Osteocyte (in vitro differentiated cells): Measurements from ENCODE around the gene SLC6A6. TPM values are rescaled to one million over a fixed set of nuclear protein-coding genes. Genes with fewer than 3 reads are reported as not detected.

Experiments
- DNase-seq: peaks from one replicate; pipeline ENCODE4 v3.0.0; 2021; ENCODE audit warnings: mixed read lengths; ENCODE audit not compliant: unreplicated experiment; ENCODE audit errors: extremely low spot score
- H3K27ac Mint-ChIP-seq: one replicate; pipeline ENCODE4 v1.8.0; 2021; ENCODE audit warnings: mild to moderate bottlenecking, mixed read lengths; ENCODE audit not compliant: unreplicated experiment
- H3K27me3 Mint-ChIP-seq: one replicate; pipeline ENCODE4 v1.8.0; 2021; ENCODE audit warnings: mixed read lengths; ENCODE audit not compliant: unreplicated experiment
- H3K36me3 Mint-ChIP-seq: one replicate; pipeline ENCODE4 v1.8.0; 2021; ENCODE audit warnings: mixed read lengths; ENCODE audit not compliant: unreplicated experiment
- H3K4me1 Mint-ChIP-seq: one replicate; pipeline ENCODE4 v1.8.0; 2021; ENCODE audit warnings: mixed read lengths; ENCODE audit not compliant: unreplicated experiment
- H3K4me3 Mint-ChIP-seq: one replicate; pipeline ENCODE4 v1.8.0; 2021; ENCODE audit warnings: mild to moderate bottlenecking, moderate library complexity, mixed read lengths; ENCODE audit not compliant: unreplicated experiment
- H3K9me3 Mint-ChIP-seq: one replicate; pipeline ENCODE4 v1.8.0; 2021; ENCODE audit warnings: mixed read lengths; ENCODE audit not compliant: unreplicated experiment
- CTCF ChIP-seq: fragments of 200-600 bp; sonication (generic); IDR thresholded peaks from 2 replicates; pipeline ENCODE4 v1.5.0; 2021; ENCODE audit warnings: antibody characterized with exemption, mild to moderate bottlenecking, moderate library complexity
- total RNA-seq: library from RNA; stranded (reverse); gene quantifications from 2 replicates; pipeline ENCODE4 v1.2.1, GENCODE V29; 2021

Gene SLC6A6
- total RNA-seq, 1 donor from 2014 or later, result 41.9 TPM

GRCh38 chr3:14410106-14410502, 7.7 kb downstream of the SLC6A6 start:
- H3K4me1 Mint-ChIP-seq, result peaks cover 71% of the 10 kb centered on the region
- H3K27me3 Mint-ChIP-seq, result no peaks in the 10 kb centered on the region
- DNase-seq, result no peak
- peak overlapping the region; percentile 71 for H3K27ac Mint-ChIP-seq
- no peak for TF ChIP-seq CTCF
- H3K4me3 Mint-ChIP-seq, result no peak overlapping the region
- no peaks in the 10 kb centered on the region for H3K9me3 Mint-ChIP-seq
- H3K36me3 Mint-ChIP-seq, result peaks cover 6% of the 10 kb centered on the region

GRCh38 chr3:14410503-14411165, 8.2 kb downstream of the SLC6A6 start:
- TF ChIP-seq CTCF, result no peak
- Mint-ChIP-seq H3K36me3 (peaks cover 6% of the 10 kb centered on the region), H3K9me3 (no peaks in the 10 kb centered on the region), H3K27ac (peak overlapping the region; percentile 71), H3K4me3 (no peak overlapping the region), H3K4me1 (peaks cover 71% of the 10 kb centered on the region), H3K27me3 (no peaks in the 10 kb centered on the region)
- DNase-seq, result no peak

- no peaks in the 10 kb centered on the region for H3K9me3 Mint-ChIP-seq
- H3K4me3 Mint-ChIP-seq, result no peak overlapping the region
- H3K27me3 Mint-ChIP-seq, result no peaks in the 10 kb centered on the region
- TF ChIP-seq CTCF, result no peak
- H3K36me3 Mint-ChIP-seq, result peaks cover 6% of the 10 kb centered on the region
- H3K27ac Mint-ChIP-seq, result peak overlapping the region; percentile 71
- peaks cover 71% of the 10 kb centered on the region for H3K4me1 Mint-ChIP-seq
- no peak for DNase-seq
These were observed 8.7 kb downstream of the SLC6A6 start for GRCh38 chr3:14411166-14411526.

GRCh38 chr3:14411988-14412387, 9.6 kb downstream of the SLC6A6 start:
- no peak for DNase-seq
- Mint-ChIP-seq H3K36me3 (peaks cover 6% of the 10 kb centered on the region), H3K27ac (no peak overlapping the region), H3K4me3 (no peak overlapping the region), H3K27me3 (no peaks in the 10 kb centered on the region), H3K4me1 (peaks cover 70% of the 10 kb centered on the region), H3K9me3 (no peaks in the 10 kb centered on the region)
- TF ChIP-seq CTCF, result peak; percentile 18

- DNase-seq, result no peak
- TF ChIP-seq CTCF, result no peak
- peaks cover 2% of the 10 kb centered on the region for H3K36me3 Mint-ChIP-seq
- H3K4me1 Mint-ChIP-seq, result peaks cover 64% of the 10 kb centered on the region
- no peaks in the 10 kb centered on the region for H3K9me3 Mint-ChIP-seq
- peak overlapping the region; percentile 11 for H3K4me3 Mint-ChIP-seq
- H3K27ac Mint-ChIP-seq, result peak overlapping the region; percentile 56
- no peaks in the 10 kb centered on the region for H3K27me3 Mint-ChIP-seq
These were observed 10.5 kb downstream of the SLC6A6 start for GRCh38 chr3:14412831-14413380.
